Activated naive CD8-positive, alpha-beta T cell treated with anti-CD3 and anti-CD28 coated beads, Interleukin-2, amount 50 U/mL, for 16 hours (primary cell): ENCODE measurements around the gene NCKAP5.

Experiments used
- DNase-seq: peaks from one replicate; pipeline ENCODE4 v3.0.0-alpha.2; 2020; ENCODE audit warnings: low read depth, low spot score

NCKAP5 gene

DNA sequence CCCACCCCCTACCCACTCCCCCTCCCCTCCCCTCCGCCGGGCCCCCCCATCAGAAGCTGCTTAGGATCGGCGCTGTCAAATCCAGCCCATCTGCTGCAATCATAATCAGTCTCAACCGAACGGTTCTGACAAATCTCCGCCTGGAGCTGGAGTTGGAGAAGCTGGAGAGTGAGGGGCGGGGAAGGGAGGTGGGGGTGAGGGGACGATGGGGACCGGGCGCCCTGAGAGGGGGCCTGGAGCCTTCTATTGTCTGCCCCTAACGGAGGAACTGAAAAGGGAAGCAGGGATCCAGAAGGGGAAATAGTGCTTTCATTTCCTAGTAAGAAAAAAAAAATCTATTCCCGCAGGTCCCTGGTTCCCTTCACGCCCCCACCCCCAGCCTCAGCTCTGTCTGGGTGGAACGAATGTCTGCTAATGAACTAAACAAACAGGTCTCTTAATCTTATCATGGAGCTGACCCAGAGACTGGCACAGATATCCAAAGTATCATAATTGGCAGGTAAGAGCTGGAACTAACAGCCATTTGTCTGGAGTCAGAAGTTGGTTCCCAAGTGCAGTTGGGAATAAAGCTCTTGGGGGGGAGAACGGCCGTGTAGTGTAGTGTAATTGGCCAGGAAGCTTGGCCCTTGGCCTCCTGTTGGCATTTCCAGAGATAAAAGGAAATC lies 301.2 kb downstream of the NCKAP5 start:
- no peak for DNase-seq

GRCh38 chr2:133266041-133266925 lies 302.0 kb downstream of the NCKAP5 start:
- DNase-seq: no peak

GRCh38 chr2:133265432-133265949 lies 302.8 kb downstream of the NCKAP5 start:
- no peak for DNase-seq

- DNase-seq: no peak
Measured at GRCh38 chr2:133264989-133265401, 303.3 kb downstream of the NCKAP5 start.

GRCh38 chr2:133262893-133263292 lies 305.4 kb downstream of the NCKAP5 start:
- DNase-seq: no peak

GRCh38 chr2:133255360-133255759 lies 312.9 kb downstream of the NCKAP5 start:
- DNase-seq: no peak

DNA sequence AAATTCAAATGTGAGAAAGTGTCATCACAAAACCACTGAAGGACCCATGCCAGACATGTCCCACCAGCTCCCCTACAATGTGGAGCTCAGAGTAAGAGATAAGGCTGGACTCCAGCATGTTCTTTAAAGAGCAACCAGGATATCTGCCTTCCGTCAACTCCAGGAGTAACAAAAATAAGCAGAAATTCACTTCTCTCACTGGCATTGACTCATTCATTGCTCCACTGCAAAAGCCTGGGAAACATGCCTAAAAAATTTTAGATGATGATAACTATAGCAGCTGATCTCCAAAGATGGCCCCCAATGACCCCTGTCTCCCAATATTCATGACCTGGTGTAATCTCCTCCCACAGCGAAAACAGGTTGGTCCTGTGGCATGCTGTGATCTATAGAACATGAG lies 314.5 kb downstream of the NCKAP5 start:
- DNase-seq: no peak

DNA sequence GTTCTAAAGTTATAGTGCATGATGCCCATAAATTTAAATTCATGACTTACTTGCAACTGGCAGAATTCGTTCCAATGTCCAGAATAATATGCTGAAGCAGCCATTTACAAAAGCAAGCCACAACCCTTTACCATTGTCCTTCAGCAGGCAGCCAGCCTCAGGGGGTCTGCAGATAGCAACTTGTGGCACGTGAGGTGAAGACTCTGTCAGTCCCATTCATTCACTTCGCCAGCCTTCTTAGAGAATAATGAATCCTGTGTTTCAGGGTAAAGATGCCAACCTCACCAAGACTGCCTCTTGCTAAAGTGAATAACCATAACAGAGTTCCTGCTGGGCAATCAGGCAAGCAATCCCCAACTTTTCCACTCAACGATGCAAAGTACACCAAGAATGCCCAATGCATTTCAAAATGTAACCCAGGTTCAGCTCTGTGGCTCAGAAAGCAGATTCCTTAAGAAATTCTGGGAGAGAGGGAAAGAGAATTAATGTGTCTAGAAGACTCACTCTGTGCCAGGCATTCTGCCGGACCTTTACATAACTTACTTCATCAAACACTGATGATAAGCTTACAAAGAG lies 315.4 kb downstream of the NCKAP5 start:
- no peak for DNase-seq

DNA sequence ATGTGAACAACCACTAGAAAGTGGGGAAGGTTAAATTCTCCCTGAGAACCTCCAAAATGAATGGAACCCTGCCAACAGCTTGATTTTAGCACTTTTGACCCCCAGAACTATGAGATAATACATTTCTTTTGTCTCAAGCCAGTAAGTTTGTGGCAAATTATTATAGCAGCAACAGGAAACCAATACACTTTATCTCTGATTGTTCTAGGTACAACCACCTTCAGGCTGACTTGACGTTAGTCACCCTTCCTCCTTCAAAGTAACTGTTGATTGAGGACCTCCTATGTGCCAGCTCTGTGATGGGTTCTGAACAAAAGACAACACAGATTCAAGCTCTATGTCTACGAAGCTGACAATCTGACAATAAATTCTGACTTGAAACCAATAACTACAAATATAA lies 318.9 kb downstream of the NCKAP5 start:
- no peak for DNase-seq

GRCh38 chr2:133248264-133248663 lies 320.0 kb downstream of the NCKAP5 start:
- DNase-seq: no peak

DNA sequence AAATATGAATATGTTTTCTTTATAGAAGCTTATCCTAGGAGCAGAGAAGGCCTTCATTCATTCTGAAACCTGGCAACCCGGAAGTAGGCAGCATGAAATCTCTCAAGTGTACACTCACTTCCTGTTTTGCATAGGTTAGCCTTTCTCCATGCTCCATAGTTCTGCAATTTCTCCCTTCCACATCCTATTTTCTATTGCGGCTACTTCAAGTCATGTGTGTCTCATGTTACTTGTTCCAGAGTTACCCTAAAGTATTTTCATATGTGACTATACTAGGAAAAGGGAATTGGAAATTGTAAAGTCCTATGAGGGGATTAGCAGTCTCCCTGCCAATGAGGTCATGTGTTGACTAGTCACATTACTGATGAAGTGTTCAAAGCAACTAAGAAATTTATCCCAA lies 320.6 kb downstream of the NCKAP5 start:
- no peak for DNase-seq

DNA sequence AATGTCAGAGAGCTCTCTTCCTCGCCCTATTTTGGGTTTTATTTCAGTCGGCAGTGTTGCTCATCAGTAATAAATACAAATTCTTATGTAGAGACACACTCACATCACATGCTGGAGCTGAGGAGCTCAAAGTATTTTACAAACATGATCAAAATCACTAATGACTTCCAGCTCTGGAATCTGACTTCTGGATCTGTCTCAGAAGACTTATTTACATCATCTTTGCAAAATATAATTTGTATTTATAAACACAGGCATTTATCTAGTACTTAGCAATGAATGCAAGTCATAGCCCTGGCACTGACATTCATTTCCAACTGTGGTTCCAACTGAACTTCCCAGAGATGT lies 327.1 kb downstream of the NCKAP5 start:
- DNase-seq: no peak

DNA sequence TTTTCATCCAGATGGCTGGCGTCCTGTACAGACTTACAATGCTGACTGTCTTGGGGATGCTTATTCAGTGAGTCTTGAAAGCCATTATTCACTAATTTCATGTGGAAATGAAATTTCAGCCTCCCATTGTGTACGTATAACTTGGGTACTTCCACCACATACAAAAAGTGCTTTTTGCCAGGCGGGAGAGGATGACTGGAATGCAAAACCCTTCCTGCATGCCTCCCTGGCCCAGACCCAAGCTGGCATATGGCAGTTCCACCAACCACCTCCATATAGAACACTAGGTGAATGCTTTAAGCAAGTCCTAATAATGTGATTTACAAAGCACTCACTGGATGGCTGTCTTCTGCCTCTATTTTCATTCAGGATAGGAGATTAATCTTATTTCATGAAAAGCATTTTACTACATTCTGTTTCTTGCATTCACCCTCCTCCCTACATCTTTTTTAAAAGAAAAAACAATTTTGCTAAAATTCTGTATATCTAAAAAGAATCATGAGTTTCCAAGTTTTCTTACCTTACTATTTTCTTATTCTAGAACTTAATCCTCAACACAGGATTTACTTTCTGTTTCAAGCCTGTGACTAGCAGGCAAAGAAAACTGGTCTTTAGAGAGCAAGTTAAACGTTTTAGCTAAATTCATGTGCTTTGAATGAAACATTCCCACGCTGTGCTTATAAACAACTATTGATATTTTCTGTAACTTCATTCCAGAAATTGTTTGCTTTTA lies 327.6 kb downstream of the NCKAP5 start:
- DNase-seq: no peak

- no peak for DNase-seq
Measured at GRCh38 chr2:133235968-133236367, 332.3 kb downstream of the NCKAP5 start.

- no peak for DNase-seq
Measured at GRCh38 chr2:133232556-133232955, 335.7 kb downstream of the NCKAP5 start.

DNA sequence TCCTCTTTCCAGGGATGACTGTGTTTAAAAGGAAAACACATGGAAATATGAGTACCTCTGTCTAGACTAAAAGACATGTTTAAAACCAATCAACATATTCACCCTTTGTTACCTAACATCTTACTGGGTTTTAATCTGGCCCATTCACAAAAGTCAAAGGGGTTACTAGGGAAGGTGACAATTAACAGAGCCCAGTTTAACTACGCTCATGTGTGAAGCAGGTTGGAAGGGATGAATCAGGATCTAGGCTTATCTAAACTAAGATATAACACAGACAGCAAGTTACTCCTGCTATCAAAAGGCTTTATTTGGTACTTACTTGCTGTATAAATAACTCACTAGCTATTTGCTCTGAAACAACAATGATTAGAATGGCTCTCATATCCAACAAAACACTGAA lies 337.0 kb downstream of the NCKAP5 start:
- no peak for DNase-seq

GRCh38 chr2:133229974-133230373 lies 338.3 kb downstream of the NCKAP5 start:
- DNase-seq: no peak

DNA sequence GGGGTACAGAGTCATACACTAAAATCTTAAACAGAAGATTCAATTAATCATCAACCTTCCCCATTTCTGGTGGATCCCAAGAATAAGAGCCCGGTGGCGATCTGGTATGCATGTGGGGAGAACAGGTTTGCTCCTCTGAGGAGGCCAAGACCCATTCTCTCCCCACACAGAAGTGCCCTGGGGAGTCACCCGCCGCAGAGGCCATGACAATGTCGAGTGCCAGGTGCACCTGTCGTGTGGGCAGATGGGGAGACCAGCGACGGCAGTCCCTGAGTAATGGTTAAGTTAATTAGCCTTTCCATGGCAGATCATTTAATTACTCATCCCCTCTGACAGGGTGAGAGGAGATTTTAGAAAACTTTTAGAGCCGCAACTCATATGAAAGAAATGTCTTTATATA lies 345.0 kb downstream of the NCKAP5 start:
- DNase-seq: no peak

- no peak for DNase-seq
Measured at GRCh38 chr2:133221398-133221797, 346.9 kb downstream of the NCKAP5 start.

DNA sequence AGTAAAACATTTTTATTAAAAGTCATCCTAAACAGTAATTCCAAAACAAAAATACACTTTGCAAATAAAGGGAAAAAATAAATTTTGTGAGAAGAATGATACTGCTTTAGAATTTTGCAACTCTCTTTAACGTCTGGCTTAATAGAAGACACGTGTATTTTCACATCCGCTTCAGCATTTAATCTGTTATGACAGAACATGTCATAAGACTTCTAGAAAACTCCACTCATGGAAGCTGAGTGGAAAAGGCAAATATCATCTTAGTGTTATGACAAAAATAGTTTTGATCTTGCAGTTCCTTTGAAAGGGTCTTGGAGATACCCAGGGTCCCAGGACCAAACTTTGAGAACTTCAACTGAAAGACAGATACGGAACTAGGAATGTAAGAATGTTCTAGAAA lies 350.1 kb downstream of the NCKAP5 start:
- DNase-seq: no peak

GRCh38 chr2:133215477-133215876 lies 352.8 kb downstream of the NCKAP5 start:
- DNase-seq: no peak

DNA sequence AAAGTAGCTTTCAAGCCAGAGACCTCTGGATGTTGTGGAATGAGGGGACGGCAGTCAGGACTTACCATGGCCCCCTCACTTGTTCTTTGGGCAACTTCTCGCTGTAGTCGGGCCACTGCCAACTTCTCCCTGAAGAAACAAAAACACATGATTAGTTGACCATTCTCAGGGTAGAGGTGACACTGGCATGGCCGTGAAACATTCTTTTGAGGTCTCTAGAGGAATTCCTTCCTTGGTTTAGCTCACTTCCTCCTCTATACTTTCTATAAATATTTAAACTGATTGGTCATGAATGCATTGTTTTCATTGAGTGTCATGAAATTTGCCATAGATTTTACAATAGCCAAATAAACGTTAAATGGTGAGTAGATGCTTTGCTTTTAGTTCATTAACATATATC lies 354.6 kb downstream of the NCKAP5 start:
- DNase-seq: no peak
